Lung (tissue), 12 donors: ENCODE results near the gene HEXIM1. TPM values are rescaled to one million over a fixed set of nuclear protein-coding genes. Genes with fewer than 3 reads are reported as not detected.

Experiments used
- ATAC-seq: fragments of 200-7000 bp; cut with Tn5 transposase; one replicate; pipeline ENCODE4 v1.9.1; 2020; ENCODE audit warnings: moderate number of reproducible peaks; ENCODE audit not compliant: insufficient read depth, low FRiP score
- DNase-seq, 3 donors: peaks; one replicate each; pipeline ENCODE4 v3.0.0-alpha.2; 2013 to 2017
- H3K27ac ChIP-seq, 2 donors: one replicate each; pipeline ENCODE4 v1.5.1; 2013; ENCODE audit warnings: mild to moderate bottlenecking in 2 of 2, moderate library complexity in 2 of 2, control low read depth in 1 of 2, inconsistent platforms in 1 of 2, low read depth in 1 of 2, low read length in 1 of 2
- H3K27me3 ChIP-seq, 3 donors: one replicate each; pipeline ENCODE4 v1.5.1; 2013; ENCODE audit warnings: low read length in 2 of 3; ENCODE audit not compliant: control insufficient read depth in 3 of 3, insufficient read depth in 3 of 3
- H3K36me3 ChIP-seq, 4 donors: one replicate each; pipeline ENCODE4 v1.5.1; 2013; ENCODE audit warnings: low read length in 4 of 4, mild to moderate bottlenecking in 1 of 4, moderate library complexity in 1 of 4; ENCODE audit not compliant: control insufficient read depth in 4 of 4, insufficient read depth in 4 of 4
- H3K4me1 ChIP-seq, 5 donors: one replicate each; pipeline ENCODE4 v1.5.1; 2013; ENCODE audit warnings: low read length in 5 of 5, mild to moderate bottlenecking in 2 of 5, moderate library complexity in 1 of 5; ENCODE audit not compliant: control insufficient read depth in 5 of 5, insufficient read depth in 5 of 5
- H3K4me3 ChIP-seq: one replicate; pipeline ENCODE4 v1.5.1; 2013; ENCODE audit warnings: mild to moderate bottlenecking, control low read depth, moderate library complexity
- H3K9ac ChIP-seq, 2 donors: one replicate each; pipeline ENCODE4 v1.5.1; 2013; ENCODE audit warnings: low read length in 2 of 2, control low read depth in 1 of 2; ENCODE audit not compliant: insufficient read depth in 1 of 2
- H3K9me3 ChIP-seq, 4 donors: one replicate each; pipeline ENCODE4 v1.5.1; 2013; ENCODE audit warnings: low read length in 3 of 4, mild to moderate bottlenecking in 1 of 4, moderate library complexity in 1 of 4; ENCODE audit not compliant: control insufficient read depth in 4 of 4, insufficient read depth in 3 of 4
- WGBS, 2 donors: extraction: QIAGEN DNeasy Blood & Tissue Kit; methylation state at CpG; one replicate each; pipeline ENCODE4 v1.1.7; 2013; 5-methylcytosine and 5-hydroxymethylcytosine counted together
- polyA plus RNA-seq, 2 donors: library from polyadenylated mRNA; stranded (reverse); fragments of 200-250 nt; gene quantifications; one replicate each; pipeline ENCODE4 v1.2.1, GENCODE V29; 2013
- total RNA-seq, 2 donors: library from RNA; depleted of rRNA in 1 of 2; stranded (reverse); fragments of >200 nt in 1 of 2; gene quantifications; one replicate each; pipeline ENCODE4 v1.2.1, GENCODE V29; 2014 to 2021
- TF ChIP-seq, protein P1 (sequence below): IDR thresholded peaks from 2 replicates; pipeline ENCODE4 v1.5.1; 2012; ENCODE audit warnings: mild to moderate bottlenecking; ENCODE audit errors: control extremely low read depth, extremely low read depth
- donor health status: control.
- donor health status: control.
- donor health status: Bipolar disorder and iron deficiency.
- donor health status: healthy.
- donor health status: DM: yes; HTN: yes; CAD: no.

HEXIM1 gene
- total and polyA plus RNA-seq, 4 donors: 14.5 to 34.4 (median 22.0) TPM

DNA sequence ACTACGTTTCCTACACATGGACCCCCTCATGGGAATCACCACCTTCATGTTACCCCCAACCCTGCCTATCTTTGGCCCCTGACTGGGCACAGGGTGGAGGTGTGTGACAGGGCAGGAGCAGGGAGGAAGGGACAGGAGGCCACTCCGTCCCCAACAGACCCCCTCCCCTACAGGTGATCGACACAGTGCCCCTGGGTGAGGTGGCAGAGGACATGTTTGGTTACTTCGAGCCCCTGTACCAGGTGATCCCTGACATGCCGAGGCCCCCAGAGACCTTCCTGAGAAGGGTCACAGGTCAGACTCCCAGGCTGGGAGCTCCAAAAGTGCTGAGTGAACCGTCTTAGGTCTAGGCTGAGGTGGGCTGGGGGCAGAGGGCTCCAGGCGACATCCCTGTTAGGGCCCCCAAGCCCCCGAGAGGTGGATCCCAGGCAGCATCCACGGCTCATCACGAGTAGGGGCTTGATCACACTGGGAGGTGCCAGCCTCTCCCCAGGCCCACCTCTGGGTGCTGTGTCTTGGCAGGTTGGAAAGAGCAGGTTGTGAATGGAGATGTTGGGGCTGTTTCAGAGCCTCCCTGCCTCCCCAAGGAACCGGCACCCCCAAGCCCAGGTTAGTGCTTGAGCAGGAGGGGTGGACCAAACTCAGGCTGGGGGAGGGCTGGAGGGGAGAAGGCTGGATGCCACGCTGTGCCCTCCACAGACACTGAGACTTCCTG lies 11.3 kb upstream of the HEXIM1 start:
- peaks cover 0 to 20% (median 0%) of the 10 kb centered on the region in 5 donors for H3K4me1 ChIP-seq
- no peak overlapping the region for H3K9ac ChIP-seq
- no peak overlapping the region for H3K27ac ChIP-seq
- TF ChIP-seq, protein P1, sequence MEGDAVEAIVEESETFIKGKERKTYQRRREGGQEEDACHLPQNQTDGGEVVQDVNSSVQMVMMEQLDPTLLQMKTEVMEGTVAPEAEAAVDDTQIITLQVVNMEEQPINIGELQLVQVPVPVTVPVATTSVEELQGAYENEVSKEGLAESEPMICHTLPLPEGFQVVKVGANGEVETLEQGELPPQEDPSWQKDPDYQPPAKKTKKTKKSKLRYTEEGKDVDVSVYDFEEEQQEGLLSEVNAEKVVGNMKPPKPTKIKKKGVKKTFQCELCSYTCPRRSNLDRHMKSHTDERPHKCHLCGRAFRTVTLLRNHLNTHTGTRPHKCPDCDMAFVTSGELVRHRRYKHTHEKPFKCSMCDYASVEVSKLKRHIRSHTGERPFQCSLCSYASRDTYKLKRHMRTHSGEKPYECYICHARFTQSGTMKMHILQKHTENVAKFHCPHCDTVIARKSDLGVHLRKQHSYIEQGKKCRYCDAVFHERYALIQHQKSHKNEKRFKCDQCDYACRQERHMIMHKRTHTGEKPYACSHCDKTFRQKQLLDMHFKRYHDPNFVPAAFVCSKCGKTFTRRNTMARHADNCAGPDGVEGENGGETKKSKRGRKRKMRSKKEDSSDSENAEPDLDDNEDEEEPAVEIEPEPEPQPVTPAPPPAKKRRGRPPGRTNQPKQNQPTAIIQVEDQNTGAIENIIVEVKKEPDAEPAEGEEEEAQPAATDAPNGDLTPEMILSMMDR: no peak
- H3K9me3 ChIP-seq: no peaks in the 10 kb centered on the region
- no peak for DNase-seq
- H3K36me3 ChIP-seq: peaks cover 0 to 11% (median 0%) of the 10 kb centered on the region in 4 donors
- no peaks in the 10 kb centered on the region for H3K27me3 ChIP-seq
- 91 to 98% methylated on average over 12 of the region's 12 CpGs for WGBS, 2 donors
- H3K4me3 ChIP-seq: no peak overlapping the region
- no peak for ATAC-seq

DNA sequence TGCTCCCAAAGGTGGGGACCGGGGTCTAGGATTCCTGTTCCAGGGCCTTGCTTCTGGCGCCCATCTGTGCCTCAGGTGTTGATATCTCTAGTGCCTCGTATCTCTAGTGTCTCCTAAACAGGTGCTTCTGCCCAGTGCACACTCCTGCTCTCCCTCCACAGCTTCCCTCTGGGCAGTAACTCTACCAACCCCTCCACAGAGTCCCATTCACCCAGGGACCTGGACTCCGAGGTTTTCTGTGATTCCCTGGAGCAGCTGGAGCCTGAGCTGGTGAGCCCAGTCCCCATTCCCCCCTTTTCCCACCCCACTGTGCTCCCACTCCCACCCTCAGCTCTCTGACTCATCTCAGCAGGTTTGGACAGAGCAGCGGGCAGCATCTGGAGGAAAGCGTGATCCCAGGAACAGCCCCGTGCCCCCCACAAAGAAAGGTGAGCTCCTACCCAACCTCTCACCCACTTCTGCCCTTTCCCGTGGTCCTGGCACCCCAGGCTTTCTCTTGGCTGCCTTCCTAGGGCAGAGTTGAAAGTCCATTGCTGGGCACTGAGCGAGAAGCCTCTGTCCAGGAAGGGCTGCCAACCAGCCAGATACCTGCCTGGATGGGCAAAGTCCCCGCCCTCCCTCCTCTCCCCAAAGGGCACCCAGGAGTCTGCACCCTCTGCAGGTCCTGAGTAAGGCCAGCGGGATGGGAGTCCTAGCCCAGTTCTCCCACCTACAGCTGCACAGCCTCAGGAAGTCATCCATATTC lies 10.5 kb upstream of the HEXIM1 start:
- Histone ChIP-seq H3K4me1 (peaks cover 0 to 18% (median 0%) of the 10 kb centered on the region in 5 donors), H3K27ac (no peak overlapping the region), H3K36me3 (peaks cover 0 to 11% (median 0%) of the 10 kb centered on the region in 4 donors), H3K9me3 (no peaks in the 10 kb centered on the region), H3K4me3 (no peak overlapping the region), H3K9ac (no peak overlapping the region), H3K27me3 (no peaks in the 10 kb centered on the region)
- ATAC-seq: no peak
- WGBS, 2 donors: 93 to 97% methylated on average over 11 of the region's 11 CpGs
- no peak for DNase-seq
- TF ChIP-seq, protein P1: no peak

DNA sequence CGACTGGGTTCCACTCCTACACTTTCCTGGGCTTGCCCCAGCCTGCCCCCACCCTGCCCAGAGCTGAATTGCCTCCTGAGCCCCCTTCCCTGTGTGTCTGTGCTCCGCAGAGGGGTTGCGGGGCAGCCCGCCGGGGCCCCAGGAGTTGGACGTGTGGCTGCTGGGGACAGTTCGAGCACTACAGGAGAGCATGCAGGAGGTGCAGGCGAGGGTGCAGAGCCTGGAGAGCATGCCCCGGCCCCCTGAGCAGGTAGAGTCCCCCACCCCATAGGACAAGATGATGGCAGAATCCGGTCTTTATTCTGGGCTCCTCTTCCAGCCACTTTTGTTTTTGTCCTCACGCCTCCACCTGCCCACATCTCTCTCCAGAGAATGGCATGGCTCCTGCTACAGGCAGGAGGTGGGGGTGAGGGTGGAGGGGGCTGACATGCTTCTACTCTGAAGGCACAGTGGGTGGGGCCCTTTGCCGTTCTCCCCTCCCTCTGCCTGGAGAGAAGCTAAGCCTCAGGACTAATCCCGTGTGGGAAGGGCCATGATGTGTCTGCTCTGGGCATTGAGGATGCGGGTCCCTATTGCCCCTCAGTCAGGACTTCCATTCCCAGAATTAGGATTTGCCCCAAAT lies 9.3 kb upstream of the HEXIM1 start:
- H3K36me3 ChIP-seq: peaks cover 0 to 11% (median 0%) of the 10 kb centered on the region in 4 donors
- 91 to 92% methylated on average over 14 of the region's 14 CpGs for WGBS, 2 donors
- peaks cover 0 to 22% (median 4%) of the 10 kb centered on the region in 5 donors for H3K4me1 ChIP-seq
- TF ChIP-seq, protein P1: no peak
- H3K9ac ChIP-seq: no peak overlapping the region
- no peak overlapping the region for H3K27ac ChIP-seq
- DNase-seq: no peak
- H3K4me3 ChIP-seq: no peak overlapping the region
- H3K27me3 ChIP-seq: no peaks in the 10 kb centered on the region
- no peaks in the 10 kb centered on the region for H3K9me3 ChIP-seq
- no peak for ATAC-seq
